ENCODE data around the gene IRX5. TPM values are rescaled to one million over a fixed set of nuclear protein-coding genes. Genes with fewer than 3 reads are reported as not detected.

Gene IRX5
- total RNA-seq, 1 experiment from 2014 or later = 21.8 TPM

DNA sequence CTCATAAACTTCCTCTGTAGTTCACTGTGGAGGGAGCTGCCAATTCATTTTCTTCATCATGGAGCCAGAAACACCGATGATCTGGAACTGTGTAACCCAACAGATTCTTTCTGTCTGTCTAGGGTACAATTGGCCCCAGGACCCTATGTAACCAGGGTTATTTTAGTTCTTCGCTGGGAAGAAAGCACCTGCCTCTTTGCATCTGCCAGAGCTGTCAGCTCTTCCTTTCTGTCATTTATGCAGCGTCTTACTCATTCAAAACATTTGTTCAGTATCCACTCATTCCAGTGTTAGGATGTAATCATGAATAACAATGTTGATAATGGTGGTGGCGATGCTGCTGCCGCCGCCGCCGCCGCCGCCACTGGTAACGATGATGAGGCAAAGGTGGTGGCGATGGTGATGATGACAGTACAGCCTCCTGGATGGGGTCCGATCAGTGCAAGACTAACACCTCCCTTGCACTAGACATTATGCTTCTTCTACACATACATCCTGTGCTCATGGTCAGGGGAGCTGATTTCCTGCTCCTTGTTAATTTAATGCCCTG is 46.1 kb downstream of the IRX5 start:
- no peak for DNase-seq (ENCODE audit: low read depth)
- in situ Hi-C loops (cut with HindIII; ENCODE audit: low pct_unique_long_range_greater_than_20kb, low sequenced_read_pairs) = no loop called here

DNA sequence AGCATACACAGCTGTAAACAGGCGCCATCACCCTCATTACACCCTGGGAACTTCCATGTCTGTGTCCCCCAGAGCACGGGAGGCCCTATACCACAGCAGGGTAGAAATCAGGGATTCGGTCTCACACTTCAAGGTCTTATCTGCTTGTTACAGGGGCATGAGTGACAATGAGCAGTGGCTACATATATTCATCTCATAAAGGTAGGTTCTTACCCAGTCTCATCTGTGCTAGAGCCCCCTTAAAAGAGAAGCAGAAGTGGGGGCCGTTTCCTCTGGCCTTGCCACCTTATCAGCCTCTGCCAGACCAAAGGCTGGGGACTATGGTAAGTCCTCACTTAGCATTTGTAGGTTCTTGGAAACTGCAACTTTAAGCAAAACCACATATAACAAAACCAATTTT is 46.5 kb downstream of the IRX5 start:
- DNase-seq (ENCODE audit: low read depth) = no peak
- in situ Hi-C loops (cut with HindIII; ENCODE audit: low pct_unique_long_range_greater_than_20kb, low sequenced_read_pairs) = no loop called here

GRCh38 chr16:54980821-54981220 is 50.2 kb downstream of the IRX5 start:
- in situ Hi-C loops (cut with HindIII; ENCODE audit: low pct_unique_long_range_greater_than_20kb, low sequenced_read_pairs) = no loop called here
- no peak for DNase-seq (ENCODE audit: low read depth)
